Erythroblast (primary cell): ENCODE measurements around the gene ACOT13.

Experiments used
- GATA1 ChIP-seq: IDR thresholded peaks from 2 replicates; pipeline ENCODE4 v1.6.1; 2011; ENCODE audit warnings: low read depth, mild to moderate bottlenecking, control low read depth, low read length, moderate library complexity
- POLR2A ChIP-seq: IDR thresholded peaks from 2 replicates; pipeline ENCODE4 v1.6.1; 2011; ENCODE audit warnings: mild to moderate bottlenecking, low read length

DNA sequence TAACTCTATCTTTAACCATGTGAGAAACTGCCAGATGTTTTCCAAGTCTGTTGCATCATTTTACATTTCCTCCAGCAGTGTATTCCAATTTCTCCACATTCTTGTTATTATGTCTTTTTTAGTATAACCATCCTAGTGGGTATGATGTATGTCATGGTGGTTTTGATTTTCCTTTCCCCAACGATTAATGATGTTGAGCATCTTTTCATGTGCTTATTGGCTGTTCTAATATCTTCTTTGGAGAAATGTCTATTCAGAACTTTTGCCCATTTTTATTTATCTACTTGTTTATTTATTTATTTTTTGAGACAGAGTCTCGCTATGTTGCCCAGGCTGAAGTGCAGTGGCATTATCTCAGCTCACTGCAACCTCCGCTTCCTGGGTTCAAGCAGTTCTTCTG is 56.4 kb downstream of the ACOT13 start:
- TF ChIP-seq POLR2A (no peak), GATA1 (no peak)
